Endothelial cell of umbilical vein (primary cell): ENCODE measurements around the gene C8G.

Experiments used
- EZH2 ChIP-seq: IDR thresholded peaks from 2 replicates; pipeline ENCODE4 v1.6.1; 2012; ENCODE audit warnings: borderline replicate concordance, low read depth, mild to moderate bottlenecking, moderate library complexity, low read length, inconsistent platforms; ENCODE audit not compliant: severe bottlenecking
- GATA2 ChIP-seq: IDR thresholded peaks from 2 replicates; pipeline ENCODE4 v1.7.0; 2011; ENCODE audit warnings: low read depth, mild to moderate bottlenecking, moderate library complexity, mixed read lengths, low read length; ENCODE audit not compliant: insufficient read length, insufficient read depth
- JUN ChIP-seq: IDR thresholded peaks from 2 replicates; pipeline ENCODE4 v1.6.1; 2011; ENCODE audit warnings: borderline replicate concordance, low read depth; ENCODE audit not compliant: insufficient read length, insufficient read depth
- MYC ChIP-seq: IDR thresholded peaks from one replicate; pipeline ENCODE4 v1.6.1; 2011; ENCODE audit warnings: mild to moderate bottlenecking, low read depth, low read length
- POLR2A ChIP-seq: IDR thresholded peaks from 2 replicates; pipeline ENCODE4 v1.6.1; 2012; ENCODE audit warnings: low read depth, mild to moderate bottlenecking, control low read depth, low read length
- POLR2AphosphoS5 ChIP-seq: IDR thresholded peaks from 2 replicates; pipeline ENCODE4 v1.6.1; 2012; ENCODE audit warnings: low read depth, mild to moderate bottlenecking, control low read depth, low read length, moderate library complexity; ENCODE audit not compliant: insufficient read depth
- TF ChIP-seq, protein P1 (sequence below), 2 donors: IDR thresholded peaks; 1 replicate in 1 of 2; 2 replicates in 1 of 2; pipeline ENCODE4 v1.5.1; 2011; ENCODE audit warnings: low read length in 2 of 2, mild to moderate bottlenecking in 2 of 2, moderate library complexity in 2 of 2, control low read depth in 1 of 2, inconsistent platforms in 1 of 2, low read depth in 1 of 2; ENCODE audit not compliant: insufficient read depth in 1 of 2; ENCODE audit errors: extremely low read depth in 1 of 2
- TF ChIP-seq, protein P2 (sequence below): IDR thresholded peaks from 2 replicates; pipeline ENCODE4 v1.6.1; 2011; ENCODE audit not compliant: insufficient read depth, insufficient read length

DNA sequence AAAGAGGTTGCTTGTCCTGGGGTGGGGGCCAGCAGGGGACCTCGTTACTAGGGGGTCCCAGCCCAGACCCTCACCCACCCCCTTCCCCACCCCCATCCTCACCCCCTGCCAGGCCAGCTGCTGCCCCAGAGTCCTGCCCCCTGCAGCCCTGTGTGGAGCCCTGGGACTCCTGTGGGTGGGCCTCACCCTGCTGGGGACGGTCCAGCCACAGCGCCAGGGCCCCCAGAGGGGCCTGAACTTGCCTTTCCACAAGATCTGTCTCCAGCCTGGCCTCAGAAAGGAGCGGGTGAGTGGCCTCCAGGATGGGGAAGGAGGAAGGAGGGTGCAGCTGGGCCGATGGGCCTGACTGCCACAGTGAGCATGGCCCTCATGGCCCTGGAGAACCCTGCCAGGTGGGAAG, 24.7 kb downstream of the C8G start:
- TF ChIP-seq, protein P1, sequence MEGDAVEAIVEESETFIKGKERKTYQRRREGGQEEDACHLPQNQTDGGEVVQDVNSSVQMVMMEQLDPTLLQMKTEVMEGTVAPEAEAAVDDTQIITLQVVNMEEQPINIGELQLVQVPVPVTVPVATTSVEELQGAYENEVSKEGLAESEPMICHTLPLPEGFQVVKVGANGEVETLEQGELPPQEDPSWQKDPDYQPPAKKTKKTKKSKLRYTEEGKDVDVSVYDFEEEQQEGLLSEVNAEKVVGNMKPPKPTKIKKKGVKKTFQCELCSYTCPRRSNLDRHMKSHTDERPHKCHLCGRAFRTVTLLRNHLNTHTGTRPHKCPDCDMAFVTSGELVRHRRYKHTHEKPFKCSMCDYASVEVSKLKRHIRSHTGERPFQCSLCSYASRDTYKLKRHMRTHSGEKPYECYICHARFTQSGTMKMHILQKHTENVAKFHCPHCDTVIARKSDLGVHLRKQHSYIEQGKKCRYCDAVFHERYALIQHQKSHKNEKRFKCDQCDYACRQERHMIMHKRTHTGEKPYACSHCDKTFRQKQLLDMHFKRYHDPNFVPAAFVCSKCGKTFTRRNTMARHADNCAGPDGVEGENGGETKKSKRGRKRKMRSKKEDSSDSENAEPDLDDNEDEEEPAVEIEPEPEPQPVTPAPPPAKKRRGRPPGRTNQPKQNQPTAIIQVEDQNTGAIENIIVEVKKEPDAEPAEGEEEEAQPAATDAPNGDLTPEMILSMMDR (IDR thresholded peaks at IDR 0.05; ENCODE audit: extremely low read depth in 1 of 2, insufficient read depth in 1 of 2, low read depth in 1 of 2, low read length in 2 of 2), result no peak
- TF ChIP-seq POLR2AphosphoS5 (no peak), GATA2 (no peak), EZH2 (no peak), POLR2A (no peak), MYC (no peak), JUN (no peak)
- TF ChIP-seq, protein P2, sequence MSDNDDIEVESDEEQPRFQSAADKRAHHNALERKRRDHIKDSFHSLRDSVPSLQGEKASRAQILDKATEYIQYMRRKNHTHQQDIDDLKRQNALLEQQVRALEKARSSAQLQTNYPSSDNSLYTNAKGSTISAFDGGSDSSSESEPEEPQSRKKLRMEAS, result no peak
